Measurements from ENCODE around the gene TMEM109.
A peak's percentile ranks its signal among the peaks of the same experiment; 100 is the strongest.

Gene TMEM109

GRCh38 chr11:60944490-60945294 is 30.7 kb downstream of the TMEM109 start:
- no peak for DNase-seq

DNA sequence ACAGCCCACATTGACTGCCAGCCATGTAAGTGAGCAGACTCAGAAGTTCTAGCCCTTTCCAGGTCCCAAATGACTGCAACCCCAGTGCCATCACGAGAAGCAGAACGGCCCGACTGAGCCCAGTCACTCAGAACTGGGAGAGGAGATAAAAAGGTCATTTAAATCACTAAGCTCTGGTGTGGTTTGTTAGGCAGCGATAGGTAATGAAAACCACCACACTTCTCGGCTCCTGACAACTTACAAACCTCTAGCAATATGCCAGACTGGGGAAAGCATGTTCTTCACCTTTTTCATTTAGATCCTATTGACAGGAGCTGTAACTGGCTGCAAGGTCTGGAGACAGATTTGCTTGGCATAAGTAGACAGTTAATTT is 31.3 kb downstream of the TMEM109 start:
- no peak for DNase-seq

DNA sequence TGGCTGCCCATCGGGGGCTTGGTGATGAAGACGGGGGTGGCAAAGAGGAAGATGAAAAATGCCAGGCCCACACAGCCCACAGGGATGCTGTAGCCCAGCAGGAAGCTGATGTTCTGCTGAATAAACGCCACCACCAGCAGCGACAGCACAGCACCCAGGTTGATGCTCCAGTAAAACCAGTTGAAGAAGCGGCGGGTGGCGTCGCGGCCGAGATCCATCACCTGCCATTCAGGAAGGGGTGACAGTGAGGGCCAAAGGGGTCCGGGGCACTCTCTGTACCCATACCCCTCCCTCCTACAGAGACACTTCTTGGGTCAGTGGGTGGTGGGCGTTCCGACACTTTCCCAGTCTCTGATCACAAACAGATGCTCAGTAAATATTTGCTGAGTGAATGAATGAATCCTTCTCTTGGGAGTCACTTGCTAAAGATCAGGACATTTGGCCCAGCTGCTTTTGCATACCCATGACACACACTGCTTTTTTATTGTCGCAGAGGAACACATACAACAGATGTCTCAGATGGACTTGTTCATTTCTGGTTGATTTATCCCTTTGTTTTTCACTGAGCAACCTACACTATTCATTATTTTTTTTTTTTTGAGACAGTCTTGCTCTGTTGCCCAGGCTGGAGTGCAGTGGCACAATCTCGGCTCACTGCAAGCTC is 32.8 kb downstream of the TMEM109 start:
- DNase-seq, result no peak

GRCh38 chr11:60947700-60948099 is 33.7 kb downstream of the TMEM109 start:
- no peak for DNase-seq

GRCh38 chr11:60948250-60948649 is 34.3 kb downstream of the TMEM109 start:
- no peak for DNase-seq

DNA sequence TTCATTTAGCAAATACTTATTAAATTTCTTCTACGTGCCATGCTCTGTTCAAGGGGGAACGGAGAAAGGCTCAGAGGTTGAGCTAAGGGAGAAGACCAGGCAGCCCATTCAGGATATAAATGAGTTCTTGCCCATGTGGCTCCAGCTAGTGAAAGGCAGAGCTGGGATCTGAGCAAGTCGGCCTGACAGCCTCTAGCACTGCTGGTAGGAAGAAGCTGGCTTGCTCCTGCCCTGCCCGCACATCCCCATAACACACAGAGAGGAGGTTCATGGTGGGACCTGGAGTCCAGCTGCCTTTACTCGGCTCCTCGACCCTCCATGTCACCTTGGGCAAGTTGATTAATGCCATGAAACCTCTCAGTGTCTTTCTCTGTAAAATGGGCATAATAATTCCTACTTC is 36.1 kb downstream of the TMEM109 start:
- DNase-seq, result no peak

GRCh38 chr11:60950933-60951605 is 37.1 kb downstream of the TMEM109 start:
- DNase-seq, result no peak

DNA sequence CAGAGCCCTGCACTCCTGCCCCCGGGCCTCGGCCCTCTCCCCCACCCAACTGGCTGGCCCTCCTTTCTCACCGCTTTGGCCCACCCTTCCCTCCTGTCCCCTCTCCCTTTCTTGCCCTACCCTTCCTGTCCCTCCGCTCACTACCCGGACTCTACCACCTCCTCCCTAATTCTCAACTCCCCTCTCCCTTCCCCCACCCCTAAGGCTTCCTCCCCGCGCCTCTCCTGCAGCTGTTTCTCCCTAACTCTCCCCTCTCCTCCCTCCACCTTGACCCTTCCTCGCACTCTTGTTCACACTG is 37.6 kb downstream of the TMEM109 start:
- DNase-seq, result no peak

GRCh38 chr11:60951904-60952741 is 38.2 kb downstream of the TMEM109 start, which contains the start of gene SLC15A3:
TSS of gene SLC15A3 (minus strand) at chr11:60952176. CDS start at chr11:60951551, 625 bp downstream.
- peak; percentile 68 for DNase-seq

DNA sequence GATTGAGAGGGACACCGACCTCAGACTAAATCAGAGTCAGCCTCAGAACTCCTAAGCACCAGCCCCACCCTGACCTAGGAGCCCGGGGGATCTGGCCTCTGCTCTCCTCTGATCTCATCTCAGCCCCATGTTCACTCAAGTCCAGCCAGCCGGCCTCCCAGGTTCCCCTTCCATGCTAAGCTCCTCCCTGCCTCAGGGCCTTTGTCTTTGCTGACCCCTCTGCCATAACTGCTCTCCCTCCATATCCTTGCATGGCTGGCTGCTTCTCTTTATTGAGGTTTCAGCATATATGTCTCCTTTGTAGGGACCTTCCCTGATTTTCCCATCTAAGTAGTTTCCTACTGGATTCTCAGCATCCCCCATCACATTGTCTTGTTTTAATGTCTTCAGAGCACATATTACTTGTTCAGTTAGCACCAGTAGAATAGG is 38.8 kb downstream of the TMEM109 start:
- DNase-seq, result no peak

DNA sequence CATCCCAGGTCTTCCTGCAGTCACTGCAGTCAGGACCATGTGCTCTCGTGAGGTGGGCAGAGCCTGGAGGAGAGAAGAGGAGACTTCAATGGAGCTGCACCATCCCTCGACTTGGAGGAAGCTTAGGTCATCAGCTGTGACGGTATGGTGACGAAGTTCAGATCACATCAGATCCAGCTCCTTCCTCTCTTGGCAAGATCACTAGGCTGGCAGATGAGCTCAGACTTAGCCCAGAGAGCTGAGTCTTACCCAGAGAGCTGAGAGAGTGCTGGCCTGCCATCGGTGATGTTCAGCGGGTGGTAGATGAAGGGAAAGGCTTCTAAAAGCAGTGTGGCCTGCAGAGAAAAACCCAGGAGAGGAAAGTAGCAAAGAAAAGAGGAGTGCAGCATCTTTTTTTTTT is 39.8 kb downstream of the TMEM109 start:
- no peak for DNase-seq

- DNase-seq, result no peak
These were observed 40.5 kb downstream of the TMEM109 start for GRCh38 chr11:60954421-60954820.

DNA sequence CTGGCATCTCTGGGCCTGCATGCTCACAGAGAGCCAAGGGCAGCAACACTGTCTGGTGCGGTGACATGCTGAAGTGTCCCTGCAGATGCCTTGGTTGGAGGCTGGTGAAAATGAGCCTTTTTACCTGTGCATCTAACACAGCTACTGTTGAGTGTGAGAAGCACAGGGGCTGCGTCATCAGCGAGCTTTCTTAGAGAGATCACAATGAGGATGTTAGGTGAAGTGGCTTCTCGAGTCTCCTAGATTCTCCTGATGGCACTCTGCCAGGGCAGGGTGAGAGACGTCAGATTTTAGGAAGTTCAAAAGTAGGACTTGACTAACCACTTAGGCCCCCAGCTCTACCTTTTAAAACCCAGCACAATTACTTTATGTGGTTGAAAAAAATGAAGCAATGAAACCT is 41.6 kb downstream of the TMEM109 start:
- DNase-seq, result no peak

DNA sequence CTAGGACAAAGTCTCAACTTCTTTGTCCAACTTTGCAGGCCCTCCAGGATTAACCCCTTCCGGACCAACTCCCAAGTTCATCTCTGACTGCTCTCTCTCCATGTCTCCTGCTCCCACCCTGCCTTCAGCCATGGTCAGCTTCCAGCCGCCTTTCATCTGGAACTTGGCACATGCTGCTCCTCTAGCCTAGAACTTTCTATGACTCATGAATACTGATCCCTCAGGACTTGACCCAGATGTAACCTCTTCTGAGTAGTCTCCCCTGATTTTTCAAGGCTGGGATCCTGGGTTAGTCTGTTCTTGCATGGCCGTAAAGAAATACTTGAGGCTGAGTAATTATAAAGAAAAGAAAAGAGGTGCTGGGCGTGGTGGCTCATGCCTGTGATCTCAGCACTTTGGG is 43.2 kb downstream of the TMEM109 start:
- no peak for DNase-seq

DNA sequence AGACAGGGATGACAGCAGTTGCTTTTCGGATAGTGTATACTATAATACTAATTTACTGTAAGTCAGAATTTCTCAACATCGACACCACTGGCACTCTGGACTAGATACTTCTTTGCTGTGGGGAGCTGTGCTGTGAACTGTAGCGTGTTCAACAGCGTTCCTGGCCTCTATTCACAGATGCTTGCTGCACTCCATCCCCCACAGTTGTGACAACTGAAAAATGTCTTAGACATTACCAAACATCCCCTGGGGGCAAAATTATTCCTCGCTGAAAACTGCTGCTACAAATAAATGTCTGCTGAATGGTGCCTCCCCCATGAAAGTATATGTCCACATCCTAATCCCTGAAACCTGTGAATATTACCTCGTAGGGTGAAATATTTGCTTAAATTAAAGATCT is 45.5 kb downstream of the TMEM109 start:
- DNase-seq, result no peak

DNA sequence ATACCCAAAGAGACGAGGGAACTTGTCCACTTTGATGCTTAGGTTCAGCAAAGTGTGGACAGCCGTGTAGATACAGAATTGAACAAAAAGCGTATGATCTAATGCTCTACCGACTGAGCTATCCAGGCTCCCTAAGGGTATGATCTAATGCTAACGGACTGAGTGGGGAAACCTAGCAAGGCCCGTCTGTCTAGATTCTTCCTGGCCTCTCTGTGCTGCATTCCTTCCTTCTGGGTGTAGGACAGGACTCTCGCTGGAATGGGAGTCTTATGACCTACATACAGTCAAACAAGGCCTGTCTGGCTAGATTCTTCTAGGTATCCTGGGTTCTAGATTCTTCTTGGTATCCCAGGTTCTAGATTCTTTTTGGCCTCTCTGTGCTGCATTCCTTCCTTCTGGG is 46.4 kb downstream of the TMEM109 start:
- DNase-seq, result no peak

- DNase-seq, result no peak
These were observed 50.8 kb downstream of the TMEM109 start for GRCh38 chr11:60964801-60965200.

DNA sequence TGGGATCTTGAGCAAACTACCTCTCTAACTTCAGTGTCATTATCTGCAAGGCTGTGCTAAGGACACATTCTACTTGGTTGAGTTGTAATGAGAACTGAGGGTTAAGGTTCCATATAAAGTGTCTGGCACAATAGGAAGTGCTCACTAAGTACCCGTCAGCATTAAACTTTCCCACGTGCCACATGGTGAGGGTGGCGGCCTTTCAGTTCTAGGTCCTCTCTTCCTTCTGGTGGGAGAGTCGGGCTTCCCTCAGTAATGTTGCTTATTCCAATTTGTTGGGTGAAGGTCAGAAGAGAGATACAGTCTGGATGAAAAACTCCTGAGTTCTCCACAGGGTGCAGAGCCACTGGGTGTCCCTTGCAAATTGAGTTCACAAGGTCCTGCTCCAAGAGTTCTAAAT is 52.9 kb downstream of the TMEM109 start:
- no peak for DNase-seq

DNA sequence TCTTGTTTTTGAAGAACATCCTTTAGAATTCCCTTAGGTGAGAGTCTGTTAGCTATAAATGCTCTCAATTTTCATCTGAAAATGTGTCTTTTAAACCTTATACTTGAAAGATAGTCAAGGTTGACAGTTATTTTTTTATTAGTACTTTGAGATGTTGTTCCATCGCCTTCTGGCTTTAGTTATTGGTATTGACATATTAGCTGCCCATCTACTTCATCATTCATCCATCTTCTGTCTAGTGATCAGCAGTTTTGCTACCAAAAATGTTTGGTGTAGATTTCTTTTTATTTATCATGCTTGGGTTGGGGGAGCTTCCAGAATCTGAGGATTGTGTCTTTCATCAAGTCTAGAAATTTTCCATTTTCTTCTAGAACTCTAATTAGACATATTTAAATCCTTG is 54.3 kb downstream of the TMEM109 start:
- DNase-seq, result no peak

DNA sequence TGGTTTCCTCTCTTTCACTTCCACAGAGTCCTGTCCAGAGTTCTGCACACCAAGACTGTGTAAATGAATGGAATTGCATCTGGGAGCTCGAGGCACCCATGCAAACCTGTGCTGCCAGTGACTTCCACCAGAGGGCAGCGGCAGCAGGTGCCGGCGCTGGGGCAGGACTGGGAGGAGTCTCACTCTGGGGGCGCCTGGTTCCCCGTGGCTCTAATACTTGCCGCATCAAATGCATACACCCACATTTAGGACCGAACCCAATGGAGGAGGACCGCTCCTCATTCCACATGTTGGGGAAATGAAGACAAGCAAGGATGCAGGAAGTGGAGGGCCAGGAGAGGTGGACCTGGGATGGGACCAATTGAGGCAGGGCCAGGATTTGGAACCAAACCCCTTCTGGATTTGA is 56.4 kb downstream of the TMEM109 start:
- no peak for DNase-seq

DNA sequence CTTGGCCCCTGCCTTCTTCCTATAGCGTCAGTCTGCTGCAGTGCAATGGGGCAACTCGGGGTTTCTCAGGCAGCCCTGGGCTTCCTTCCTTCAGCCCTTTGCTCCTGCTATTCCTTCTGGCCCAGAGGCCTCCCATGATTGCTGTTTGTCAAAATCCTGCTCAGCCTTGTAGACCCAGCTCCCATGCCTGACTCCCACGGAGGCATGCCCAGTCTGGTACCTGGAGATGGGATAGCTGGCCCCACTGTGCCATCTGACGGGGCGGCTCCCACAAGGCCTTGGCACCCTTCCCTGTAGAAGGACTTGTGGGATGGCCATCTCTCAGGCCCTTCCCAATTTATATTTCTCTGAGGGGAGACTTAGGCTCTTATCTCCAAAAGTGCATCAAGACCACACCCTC is 56.9 kb downstream of the TMEM109 start:
- no peak for DNase-seq

- no peak for DNase-seq
These were observed 57.6 kb downstream of the TMEM109 start, which contains the start of gene CD6 for GRCh38 chr11:60971520-60971919. TSS of gene CD6 (plus strand) at chr11:60971680. CDS start at chr11:60971866, 186 bp downstream.
